ENCODE results near the gene TIMELESS. TPM values are rescaled to one million over a fixed set of nuclear protein-coding genes. Genes with fewer than 3 reads are reported as not detected.
A peak's percentile ranks its signal among the peaks of the same experiment; 100 is the strongest.

The TIMELESS gene
- total RNA-seq, 2 experiments from 2014 or later = 46.5 to 103 TPM

- H3K27ac ChIP-seq (ENCODE audit: low read depth, low read length, poor library complexity, severe bottlenecking) = peak overlapping the region; percentile 93
- CTCF ChIA-PET (ENCODE audit: unreplicated experiment) = no interaction called here
- no peak for TF ChIP-seq CTCF (conservative IDR thresholded peaks at IDR 0.05; ENCODE audit: low read length)
- no peak for TF ChIP-seq EZH2phosphoT487 (IDR thresholded peaks at IDR 0.05; ENCODE audit: borderline replicate concordance, low read depth, low read length)
These were observed 74.3 kb downstream of the TIMELESS start for GRCh38 chr12:56374726-56375597.

GRCh38 chr12:56373515-56373914 lies 75.7 kb downstream of the TIMELESS start:
- Histone ChIP-seq H3K27ac (ENCODE audit: low read depth, low read length, poor library complexity, severe bottlenecking) (peak overlapping the region; percentile 93), H3K9me3 (ENCODE audit: low read length) (peaks cover 26% of the 10 kb centered on the region), H3K4me2 (ENCODE audit: low read length) (no peak overlapping the region), H3K4me3 (ENCODE audit: low read depth, low read length, poor library complexity, severe bottlenecking) (no peak overlapping the region), H3K36me3 (ENCODE audit: insufficient read depth, low read length) (no peaks in the 10 kb centered on the region; the same call in 1 of the 2 replicates), H3K79me2 (ENCODE audit: insufficient read depth, low read depth, low read length) (no peaks in the 10 kb centered on the region), H3K4me1 (ENCODE audit: insufficient read depth, low read length, poor library complexity, severe bottlenecking) (peaks cover 49% of the 10 kb centered on the region), H3K9me2 (ENCODE audit: insufficient read depth, low read length) (no peaks in the 10 kb centered on the region), H2AFZ (ENCODE audit: low read length) (peak overlapping the region; percentile 6; the same call in 1 of the 2 replicates), H4K20me1 (ENCODE audit: insufficient read depth, low read length) (no peaks in the 10 kb centered on the region)
- POLR2A ChIA-PET = interaction anchor here (0.6 to 6.0 kb wide), 7 partner anchors 8 to 658 kb away, joined by 3 to 116 read pairs (median 3); partner anchors contain the start of genes APOF and STAT2
- CTCF ChIA-PET (ENCODE audit: unreplicated experiment) = interaction anchor here (0.7 kb wide), 1 partner anchor 13 kb away, joined by 6 read pairs; the partner anchor contains the start of gene STAT2
- TF ChIP-seq EZH2phosphoT487 (IDR thresholded peaks at IDR 0.05; ENCODE audit: borderline replicate concordance, low read depth, low read length) = no peak
- no TSS peak for BruUV-seq (replicated peaks)
- intact Hi-C loops (cut with micrococcal nuclease; ENCODE audit: unreplicated experiment) = no loop called here
- DNase-seq (ENCODE audit: low spot score) = no peak

More at GRCh38 chr12:56374726-56375597, 74.3 kb downstream of the TIMELESS start:
- Histone ChIP-seq H3K9me2 (ENCODE audit: insufficient read depth, low read length) (no peaks in the 10 kb centered on the region), H4K20me1 (ENCODE audit: insufficient read depth, low read length) (no peaks in the 10 kb centered on the region), H3K9me3 (ENCODE audit: low read length) (peaks cover 26% of the 10 kb centered on the region), H3K4me1 (ENCODE audit: insufficient read depth, low read length, poor library complexity, severe bottlenecking) (peaks cover 49% of the 10 kb centered on the region), H3K4me3 (ENCODE audit: low read depth, low read length, poor library complexity, severe bottlenecking) (peak overlapping the region; percentile 47), H3K4me2 (ENCODE audit: low read length) (peak overlapping the region; percentile 63), H3K36me3 (ENCODE audit: insufficient read depth, low read length) (no peaks in the 10 kb centered on the region; the same call in 1 of the 2 replicates), H3K79me2 (ENCODE audit: insufficient read depth, low read depth, low read length) (no peaks in the 10 kb centered on the region), H2AFZ (ENCODE audit: low read length) (peak overlapping the region; percentile 21; the same call in 1 of the 2 replicates)
- BruUV-seq (replicated peaks) = TSS peak; percentile 98
- POLR2A ChIA-PET = interaction anchor here (0.6 to 6.0 kb wide), 21 partner anchors 10 to 1215 kb away, joined by 3 to 116 read pairs (median 3); partner anchors contain the start of genes APOF, IL23A, NEMP1 and STAT2
- intact Hi-C loops (cut with micrococcal nuclease; ENCODE audit: unreplicated experiment) = loop anchor here (1.0 to 5.0 kb wide), 8 partner anchors 15 to 712 kb away; partner anchors contain the start of genes CNPY2, IL23A, NAB2 and STAT2
- peak; percentile 69 for DNase-seq (ENCODE audit: low spot score)

- H3K9me3 ChIP-seq (ENCODE audit: low read length) = peaks cover 8% of the 10 kb centered on the region; the same call in 1 of the 2 replicates
- TF ChIP-seq CTCF (conservative IDR thresholded peaks at IDR 0.05; ENCODE audit: low read length) = no peak
- TF ChIP-seq EZH2phosphoT487 (IDR thresholded peaks at IDR 0.05; ENCODE audit: borderline replicate concordance, low read depth, low read length) = no peak
- no peak overlapping the region for H3K4me3 ChIP-seq (ENCODE audit: low read depth, low read length, poor library complexity, severe bottlenecking)
- no peaks in the 10 kb centered on the region for H3K79me2 ChIP-seq (ENCODE audit: insufficient read depth, low read depth, low read length)
- H4K20me1 ChIP-seq (ENCODE audit: insufficient read depth, low read length) = no peaks in the 10 kb centered on the region
- no peak overlapping the region for H3K27ac ChIP-seq (ENCODE audit: low read depth, low read length, poor library complexity, severe bottlenecking)
- peaks cover 12% of the 10 kb centered on the region for H3K4me1 ChIP-seq (ENCODE audit: insufficient read depth, low read length, poor library complexity, severe bottlenecking)
- no peaks in the 10 kb centered on the region for H3K9me2 ChIP-seq (ENCODE audit: insufficient read depth, low read length)
- ChIA-PET CTCF (ENCODE audit: unreplicated experiment) (no interaction called here), POLR2A (interaction anchor here (0.6 to 0.9 kb wide), 3 partner anchors 13 to 42 kb away, joined by 3 to 4 read pairs (median 3); no protein-coding TSS in a partner anchor)
- intact Hi-C loops (cut with micrococcal nuclease; ENCODE audit: unreplicated experiment) = no loop called here
- no TSS peak for BruUV-seq (replicated peaks)
- no peak for DNase-seq (ENCODE audit: low spot score)
- H3K36me3 ChIP-seq (ENCODE audit: insufficient read depth, low read length) = no peaks in the 10 kb centered on the region; the same call in 1 of the 2 replicates
- H3K4me2 ChIP-seq (ENCODE audit: low read length) = no peak overlapping the region
- H2AFZ ChIP-seq (ENCODE audit: low read length) = no peak overlapping the region
These were observed 82.3 kb downstream of the TIMELESS start for GRCh38 chr12:56366948-56367347.

All from OCI-LY7 (cell line).